AG04449 (cell line): Measurements from ENCODE around the gene MAVS.
A peak's percentile ranks its signal among the peaks of the same experiment; 100 is the strongest.

Source experiments
- CTCF ChIA-PET: fragments of 350-600 bp; formaldehyde crosslinking; extraction: SDS; loops from one replicate; lab custom pipeline; 2021; ENCODE audit warnings: antibody characterized with exemption; lab: Yijun Ruan, JAX
- POLR2A ChIA-PET: fragments of 400-600, 350-600 bp; formaldehyde crosslinking; extraction: SDS; loops from one replicate; lab custom pipeline; 2020; ENCODE audit warnings: antibody characterized with exemption, inconsistent platforms; lab: Yijun Ruan, JAX
- DNase-seq: peaks from one replicate; pipeline ENCODE4 v3.0.0-alpha.2; 2010; ENCODE audit warnings: low read depth, low spot score
- H3K4me3 ChIP-seq: 2 replicates; pipeline ENCODE4 v1.5.1; 2011; ENCODE audit warnings: low read depth, mild to moderate bottlenecking, control low read depth, low read length
- TF ChIP-seq, protein P1 (sequence below): IDR thresholded peaks from one replicate; pipeline ENCODE4 v1.5.1; 2011; ENCODE audit warnings: mild to moderate bottlenecking, moderate library complexity, low read length, control low read depth, inconsistent platforms; ENCODE audit not compliant: insufficient read depth; ENCODE audit errors: missing control alignments

Gene MAVS

DNA sequence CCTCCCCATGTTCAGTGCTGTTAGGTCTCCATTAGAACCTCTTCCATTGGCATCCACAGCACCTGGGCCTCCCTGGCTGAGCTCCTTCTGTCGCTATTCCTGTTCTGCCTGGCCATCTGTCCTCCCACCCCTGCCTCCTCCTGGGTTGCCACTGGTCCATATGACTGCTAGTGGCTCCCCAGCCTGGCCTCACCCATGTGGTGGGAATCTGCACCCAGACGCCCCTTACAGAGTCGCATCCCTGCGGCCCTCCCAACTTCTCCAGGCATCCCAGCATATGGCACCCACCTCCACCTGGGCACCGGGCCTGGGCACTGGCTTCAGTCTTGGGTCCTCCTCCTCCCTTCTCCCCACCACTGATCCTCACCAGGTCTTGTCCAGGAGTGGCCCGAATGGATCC is 42.8 kb upstream of the MAVS start:
- POLR2A ChIA-PET, result no interaction called here
- DNase-seq, result no peak
- TF ChIP-seq, protein P1, sequence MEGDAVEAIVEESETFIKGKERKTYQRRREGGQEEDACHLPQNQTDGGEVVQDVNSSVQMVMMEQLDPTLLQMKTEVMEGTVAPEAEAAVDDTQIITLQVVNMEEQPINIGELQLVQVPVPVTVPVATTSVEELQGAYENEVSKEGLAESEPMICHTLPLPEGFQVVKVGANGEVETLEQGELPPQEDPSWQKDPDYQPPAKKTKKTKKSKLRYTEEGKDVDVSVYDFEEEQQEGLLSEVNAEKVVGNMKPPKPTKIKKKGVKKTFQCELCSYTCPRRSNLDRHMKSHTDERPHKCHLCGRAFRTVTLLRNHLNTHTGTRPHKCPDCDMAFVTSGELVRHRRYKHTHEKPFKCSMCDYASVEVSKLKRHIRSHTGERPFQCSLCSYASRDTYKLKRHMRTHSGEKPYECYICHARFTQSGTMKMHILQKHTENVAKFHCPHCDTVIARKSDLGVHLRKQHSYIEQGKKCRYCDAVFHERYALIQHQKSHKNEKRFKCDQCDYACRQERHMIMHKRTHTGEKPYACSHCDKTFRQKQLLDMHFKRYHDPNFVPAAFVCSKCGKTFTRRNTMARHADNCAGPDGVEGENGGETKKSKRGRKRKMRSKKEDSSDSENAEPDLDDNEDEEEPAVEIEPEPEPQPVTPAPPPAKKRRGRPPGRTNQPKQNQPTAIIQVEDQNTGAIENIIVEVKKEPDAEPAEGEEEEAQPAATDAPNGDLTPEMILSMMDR, result no peak
- CTCF ChIA-PET, result interaction anchor here (1.5 to 1.8 kb wide), 2 partner anchors 10 to 15 kb away, joined by 6 to 9 read pairs; partner anchors contain the start of gene AP5S1
- no peak overlapping the region for H3K4me3 ChIP-seq

- POLR2A ChIA-PET, result no interaction called here
- TF ChIP-seq, protein P1, result no peak
- CTCF ChIA-PET, result interaction anchor here (1.5 to 1.8 kb wide), 2 partner anchors 10 to 15 kb away, joined by 6 to 9 read pairs; partner anchors contain the start of gene AP5S1
- DNase-seq, result no peak
- H3K4me3 ChIP-seq, result no peak overlapping the region
Observed at GRCh38 chr20:3804254-3804751, 42.3 kb upstream of the MAVS start.

- H3K4me3 ChIP-seq, result no peak overlapping the region
- ChIA-PET POLR2A (no interaction called here), CTCF (interaction anchor here (0.6 to 1.8 kb wide), 2 partner anchors 9 to 51 kb away, joined by 3 to 6 read pairs; no protein-coding TSS in a partner anchor)
- no peak for DNase-seq
- TF ChIP-seq, protein P1, result no peak
Observed at GRCh38 chr20:3804781-3805180, 41.9 kb upstream of the MAVS start.

DNA sequence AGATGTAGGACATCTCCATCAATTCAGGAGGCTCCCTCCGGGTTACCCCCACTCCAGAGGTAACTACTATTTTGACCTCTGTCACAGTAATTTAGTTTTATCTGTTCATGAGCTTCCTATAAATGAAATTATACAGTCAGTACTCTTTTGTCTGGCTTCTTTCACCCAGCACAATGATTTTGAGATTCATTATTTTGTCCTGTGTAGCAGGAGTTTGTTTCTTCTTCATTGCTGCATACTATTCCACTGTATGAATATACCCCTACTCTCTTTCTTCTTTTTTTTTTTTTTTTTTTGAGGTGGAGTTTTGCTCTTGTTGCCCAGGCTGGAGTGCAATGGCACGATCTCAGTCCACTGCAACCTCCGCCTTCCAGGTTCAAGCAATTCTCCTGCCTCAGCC is 38.1 kb upstream of the MAVS start:
- ChIA-PET POLR2A (interaction anchor here (0.7 kb wide), 1 partner anchor 10 kb away, joined by 3 read pairs; no protein-coding TSS in a partner anchor), CTCF (interaction anchor here (1.1 kb wide), 1 partner anchor 132 kb away, joined by 3 read pairs; no protein-coding TSS in a partner anchor)
- H3K4me3 ChIP-seq, result no peak overlapping the region
- no peak for DNase-seq
- TF ChIP-seq, protein P1, result no peak

- peak; percentile 91 for DNase-seq
- CTCF ChIA-PET, result interaction anchor here (0.7 to 2.9 kb wide), 8 partner anchors 16 to 281 kb away, joined by 3 to 18 read pairs (median 6); partner anchors contain the start of gene CDC25B
- H3K4me3 ChIP-seq, result peak overlapping the region; percentile 38
- TF ChIP-seq, protein P1, result no peak
- POLR2A ChIA-PET, result interaction anchor here (1.0 to 2.0 kb wide), 3 partner anchors 9 to 25 kb away, joined by 3 to 12 read pairs (median 3); partner anchors contain the start of genes AP5S1, CDC25B and CENPB
Observed at GRCh38 chr20:3811467-3812258, 35.0 kb upstream of the MAVS start.

GRCh38 chr20:3812259-3812681 is 34.4 kb upstream of the MAVS start:
- CTCF ChIA-PET, result interaction anchor here (0.7 to 2.9 kb wide), 9 partner anchors 16 to 280 kb away, joined by 3 to 18 read pairs (median 3); partner anchors contain the start of gene CDC25B
- no peak overlapping the region for H3K4me3 ChIP-seq
- TF ChIP-seq, protein P1, result no peak
- DNase-seq, result no peak
- POLR2A ChIA-PET, result interaction anchor here (1.3 to 2.0 kb wide), 2 partner anchors 8 to 25 kb away, joined by 3 to 12 read pairs; partner anchors contain the start of genes AP5S1 and CENPB
